Jurkat, Clone E6-1 (cell line): Measurements from ENCODE around the gene KRT81.
"Not testable (repeated sequence)": the region's sequence is repeated elsewhere in the genome, so short reads cannot be mapped to it uniquely, and the experiment has no call there.

ENCODE experiments used
- DNase-seq: peaks from one replicate; pipeline ENCODE4 v3.0.0-alpha.2; 2011; ENCODE audit warnings: low read depth, low spot score
- H3K4me3 ChIP-seq: 2 replicates; pipeline ENCODE4 v1.5.1; 2011; ENCODE audit warnings: mild to moderate bottlenecking, low read length, control low read depth, moderate library complexity

The KRT81 gene

GRCh38 chr12:52319097-52319496, 27.8 kb upstream of the KRT81 start:
- H3K4me3 ChIP-seq, result no peak overlapping the region
- peak; percentile 50 for DNase-seq

DNA sequence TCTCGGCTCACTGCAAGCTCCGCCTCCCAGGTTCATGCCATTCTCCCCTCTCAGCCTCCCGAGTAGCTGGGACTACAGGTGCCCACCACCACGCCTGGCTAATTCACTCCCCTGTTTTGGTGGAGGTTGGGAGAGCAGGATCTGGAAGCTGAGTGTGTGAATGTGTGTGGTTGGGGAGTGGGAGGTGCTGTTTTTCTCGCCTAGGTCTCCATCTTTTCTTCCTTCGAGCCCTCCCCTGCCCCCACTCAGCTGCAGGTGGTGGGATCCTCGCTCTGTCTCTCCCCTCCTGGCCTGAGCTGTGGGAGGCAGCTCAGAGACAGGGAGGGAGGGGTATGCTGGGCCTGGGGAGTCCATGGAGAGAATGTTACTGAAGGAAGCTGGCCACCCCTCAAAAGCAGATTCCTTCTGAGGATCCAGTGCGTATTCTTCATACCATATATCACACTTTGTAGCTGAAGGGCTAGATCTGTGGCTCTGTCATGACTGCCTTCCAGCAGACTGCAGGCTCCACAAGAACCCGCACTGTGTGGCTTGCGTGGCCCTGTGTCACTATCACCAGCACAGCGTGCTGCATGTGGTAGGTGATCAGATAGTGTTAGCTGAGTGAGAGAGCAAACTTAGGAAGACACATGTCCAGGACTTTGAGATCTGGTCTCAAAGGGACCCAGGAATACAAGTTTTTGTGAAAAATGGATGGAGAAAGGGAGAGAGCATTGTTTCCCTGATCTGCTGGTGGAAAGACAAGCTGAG, 27.1 kb upstream of the KRT81 start:
- no peak overlapping the region for H3K4me3 ChIP-seq
- no peak for DNase-seq

DNA sequence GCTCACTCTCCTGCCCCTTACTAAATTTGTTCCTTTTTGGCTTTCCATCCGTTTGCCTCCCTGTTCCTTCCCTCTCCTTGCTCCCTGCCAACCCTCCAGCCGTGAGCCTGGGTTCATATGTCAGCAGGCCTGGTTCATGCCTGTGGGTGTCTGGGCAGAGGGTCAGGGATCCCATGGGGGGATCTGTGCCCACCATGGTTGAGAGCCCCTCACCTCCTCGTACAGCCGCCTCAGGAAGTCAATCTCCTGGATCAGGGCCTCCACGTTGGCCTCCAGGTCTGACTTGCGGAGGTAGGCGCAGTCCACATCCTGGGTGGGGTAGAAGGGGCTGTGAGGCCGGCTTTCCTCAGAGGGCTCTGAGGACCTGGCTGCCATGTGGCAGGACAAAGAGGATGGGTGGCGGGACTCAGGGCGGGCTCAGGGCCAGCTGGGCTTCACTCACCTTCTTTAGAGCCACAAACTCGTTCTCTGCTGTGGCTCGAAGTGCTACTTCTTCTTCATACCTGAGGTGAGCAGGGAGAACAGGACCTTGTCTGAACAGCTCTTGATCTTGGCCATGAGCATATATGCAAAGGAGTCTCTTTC, 26.2 kb upstream of the KRT81 start:
- no peak for DNase-seq
- H3K4me3 ChIP-seq, result no peak overlapping the region

DNA sequence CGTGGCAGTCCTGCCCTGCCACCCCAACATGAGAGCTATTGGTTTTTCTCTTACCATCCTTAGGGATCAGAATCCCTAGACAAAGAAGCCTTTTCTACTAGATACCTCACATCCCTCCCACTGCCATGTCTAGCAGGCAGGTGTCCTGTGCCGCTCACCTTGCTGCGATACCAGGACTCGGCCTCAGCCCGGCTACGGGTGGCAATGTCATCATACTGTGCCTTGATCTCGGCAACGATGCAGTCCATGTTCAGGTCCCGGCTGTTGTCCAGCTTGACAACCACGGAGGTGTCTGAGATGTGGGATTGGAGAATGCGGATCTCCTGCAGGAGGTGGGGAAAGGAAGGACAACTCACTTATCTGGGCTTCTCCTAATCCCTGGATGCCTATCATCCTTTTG, 25.4 kb upstream of the KRT81 start:
- H3K4me3 ChIP-seq, result no peak overlapping the region
- no peak for DNase-seq

GRCh38 chr12:52316290-52316689, 25.0 kb upstream of the KRT81 start:
- DNase-seq, result no peak
- no peak overlapping the region for H3K4me3 ChIP-seq

- peak; percentile 15 for DNase-seq
- H3K4me3 ChIP-seq, result not testable (repeated sequence)
Observed at GRCh38 chr12:52315721-52316120, 24.4 kb upstream of the KRT81 start.

DNA sequence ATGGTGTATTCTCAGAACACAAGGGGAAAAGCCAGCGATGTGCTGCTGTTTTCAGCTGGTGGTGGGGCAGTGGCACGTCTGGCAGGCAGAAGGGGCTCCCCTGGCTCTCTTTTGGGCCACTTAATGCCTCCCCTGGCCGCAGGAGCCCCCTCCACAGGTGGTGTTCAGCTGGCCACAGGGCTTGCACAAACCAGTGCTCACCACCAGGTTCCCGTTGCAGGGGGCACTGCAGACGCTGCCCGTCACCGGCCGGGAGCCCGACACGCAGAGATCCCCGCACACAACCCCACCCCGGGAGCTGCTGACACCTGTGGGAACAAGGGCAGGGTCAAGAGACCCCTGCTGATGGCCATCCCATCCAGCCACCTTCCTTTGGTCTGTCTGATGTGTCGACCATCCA, 23.2 kb upstream of the KRT81 start:
- no peak overlapping the region for H3K4me3 ChIP-seq
- no peak for DNase-seq

DNA sequence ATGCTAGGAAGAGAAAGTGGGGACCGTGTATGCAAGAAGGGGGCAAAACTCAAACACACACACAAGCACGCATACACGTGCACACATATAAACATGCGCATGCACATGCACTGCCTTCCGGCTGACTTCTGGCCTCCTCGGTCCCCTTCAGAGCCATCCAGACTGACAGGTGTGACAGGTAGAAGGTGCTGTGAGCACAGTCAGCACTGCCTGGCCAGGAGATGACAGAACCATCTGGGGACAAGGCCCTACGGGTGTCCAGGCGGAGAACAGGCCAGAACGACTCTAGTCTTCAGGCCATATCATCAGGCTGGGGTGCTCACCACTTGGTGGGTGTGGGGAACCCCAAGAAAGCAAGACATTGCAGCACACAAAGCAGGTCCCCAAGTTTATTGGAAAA, 22.6 kb upstream of the KRT81 start:
- no peak overlapping the region for H3K4me3 ChIP-seq
- DNase-seq, result no peak

DNA sequence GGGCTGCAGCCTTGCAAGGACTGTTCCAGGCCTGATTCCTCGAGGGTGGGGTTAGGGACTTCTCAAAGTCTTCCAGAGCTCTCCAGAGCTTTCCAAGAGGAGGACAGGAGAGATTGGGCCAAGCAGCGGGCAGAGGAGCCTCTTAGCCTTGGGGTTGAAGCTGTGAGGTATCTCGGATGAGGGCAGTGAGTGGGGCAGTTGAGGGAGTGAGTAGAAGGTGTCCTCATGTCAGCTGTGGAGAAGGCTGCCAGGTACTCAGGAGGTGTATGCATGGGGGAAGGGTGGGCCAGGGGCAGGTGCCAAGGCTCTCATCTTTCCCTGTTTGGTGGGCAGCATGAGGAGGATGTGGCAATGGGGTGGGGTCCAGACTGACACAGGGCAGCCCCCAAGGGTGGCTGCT, 22.1 kb upstream of the KRT81 start:
- no peak for DNase-seq
- H3K4me3 ChIP-seq, result no peak overlapping the region

DNA sequence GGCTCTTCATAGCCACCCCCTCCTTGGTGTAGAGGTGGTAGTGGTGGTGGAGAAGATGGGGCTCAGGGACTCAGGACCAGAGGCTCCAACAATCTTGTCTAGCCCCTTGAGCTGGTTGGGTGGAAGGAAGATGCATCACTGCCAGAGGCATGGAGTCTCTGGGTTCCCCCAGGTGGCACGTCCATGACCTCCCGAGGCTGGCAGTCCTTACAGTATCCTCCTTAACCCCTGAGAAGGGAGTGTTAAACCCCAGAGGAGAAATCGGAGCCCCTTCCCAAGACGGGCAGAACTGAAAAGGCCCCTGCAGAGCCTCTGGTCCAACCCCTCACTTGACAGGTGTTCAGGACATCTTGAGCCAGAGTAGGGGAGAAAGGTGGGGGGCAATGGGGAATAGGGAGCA, 20.8 kb upstream of the KRT81 start:
- DNase-seq, result no peak
- no peak overlapping the region for H3K4me3 ChIP-seq

- no peak for DNase-seq
- no peak overlapping the region for H3K4me3 ChIP-seq
Observed at GRCh38 chr12:52311285-52311648, 19.9 kb upstream of the KRT81 start.

DNA sequence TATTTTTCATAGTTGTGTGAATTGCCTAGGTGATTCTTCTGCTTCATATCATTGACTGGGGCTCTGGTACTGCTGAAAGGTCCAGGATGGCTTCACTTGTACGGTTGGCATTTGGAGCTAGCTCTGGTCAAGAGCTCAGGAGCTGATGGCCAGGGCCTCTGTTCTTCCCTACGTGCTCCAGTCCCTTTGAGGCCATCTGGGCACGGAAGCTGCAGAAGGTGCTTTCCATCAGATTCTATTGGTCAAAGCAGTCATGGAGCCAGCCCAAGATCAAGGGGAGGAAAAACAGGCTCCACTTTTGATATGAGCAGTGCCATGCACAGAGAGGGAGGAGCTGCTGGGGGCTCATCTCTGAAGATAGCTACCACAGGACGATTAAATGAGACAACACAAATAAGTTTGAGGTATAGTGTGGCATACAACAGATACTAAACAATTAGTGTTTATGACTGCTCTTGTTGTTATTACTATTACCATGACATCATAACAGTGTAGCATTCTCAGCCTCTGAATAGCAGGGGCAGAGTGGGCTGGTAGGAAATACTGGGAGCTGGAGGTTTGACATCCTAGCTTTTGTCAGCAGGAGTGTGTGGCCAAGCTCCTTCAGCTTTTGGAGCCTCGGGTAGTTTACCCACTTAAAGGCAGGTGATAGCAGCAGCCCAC, 19.4 kb upstream of the KRT81 start:
- no peak for DNase-seq
- no peak overlapping the region for H3K4me3 ChIP-seq

DNA sequence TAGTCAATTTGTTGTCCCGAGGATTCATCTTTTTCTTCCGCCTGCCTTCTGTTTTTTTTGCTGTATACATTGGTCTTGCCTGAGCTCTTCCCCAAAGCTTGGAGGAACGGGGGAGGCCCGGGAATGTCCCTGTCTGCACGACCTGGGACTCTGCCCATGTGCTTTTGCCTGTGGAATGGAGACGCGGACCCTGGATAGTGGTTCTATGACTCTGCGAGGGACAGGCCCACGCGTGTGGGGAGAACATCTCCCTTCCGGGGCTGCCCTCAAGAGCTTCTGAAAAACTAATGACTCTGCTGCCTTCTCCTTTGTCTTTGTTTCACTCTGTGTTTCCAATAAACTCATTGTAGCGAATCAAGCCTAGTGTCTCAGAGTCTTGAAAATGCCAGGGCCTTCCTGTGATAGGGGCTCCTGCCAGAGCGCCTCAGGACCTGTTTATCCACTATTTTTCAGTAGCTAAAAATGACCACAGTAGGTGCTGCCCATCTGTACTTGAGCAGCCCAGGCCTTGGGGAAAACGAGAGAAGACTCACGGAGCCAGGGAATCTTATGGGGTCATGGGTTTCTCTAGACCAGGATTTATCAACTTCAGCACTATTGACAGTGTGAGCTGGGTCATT, 17.6 kb upstream of the KRT81 start:
- no peak for DNase-seq
- no peak overlapping the region for H3K4me3 ChIP-seq

DNA sequence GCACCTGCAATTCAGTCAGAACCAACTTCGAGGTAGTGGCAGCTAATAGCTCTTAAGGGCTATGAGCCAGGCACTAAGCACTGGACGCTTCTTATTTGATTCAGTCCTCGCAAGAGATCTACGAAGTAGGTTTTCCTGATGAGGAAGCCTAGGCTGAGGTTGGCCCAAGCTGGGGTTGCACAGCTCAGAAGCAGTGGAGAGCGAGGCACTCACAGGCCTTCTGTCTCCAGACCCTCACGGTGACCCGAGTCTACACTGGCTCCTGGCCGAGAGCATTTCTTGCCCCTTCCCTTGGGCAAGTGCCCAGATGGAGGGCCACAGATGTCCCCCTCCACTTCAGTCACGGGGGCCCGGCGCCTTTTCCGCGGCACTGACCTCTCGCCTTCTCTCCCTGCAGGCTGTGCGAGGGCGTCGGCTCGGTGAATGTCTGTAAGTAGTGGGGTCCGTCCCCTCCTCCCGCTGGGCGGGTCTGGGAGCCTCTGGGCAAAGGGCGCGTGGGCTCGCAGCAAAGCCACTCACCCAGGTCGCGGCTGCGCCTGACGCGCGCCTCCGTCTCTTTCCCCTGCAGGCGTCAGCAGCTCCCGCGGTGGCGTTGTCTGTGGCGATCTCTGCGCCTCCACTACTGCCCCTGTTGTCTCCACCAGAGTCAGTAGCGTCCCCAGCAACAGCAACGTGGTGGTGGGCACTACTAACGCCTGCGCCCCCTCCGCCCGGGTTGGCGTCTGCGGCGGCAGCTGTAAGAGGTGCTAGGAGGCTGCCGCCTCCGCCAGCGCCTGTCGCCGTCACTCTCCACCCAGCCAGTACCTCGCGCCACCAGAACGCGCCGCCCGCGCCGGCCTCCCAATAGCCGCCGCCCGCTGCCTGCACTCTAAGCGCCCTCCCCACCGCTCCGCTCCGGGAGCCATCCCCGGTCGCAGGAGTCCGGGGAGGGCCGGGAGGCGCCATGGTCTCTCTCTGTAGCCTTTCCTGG, 16.8 kb upstream of the KRT81 start:
- no peak for DNase-seq
- H3K4me3 ChIP-seq, result peak overlapping the region; percentile 18

- no peak overlapping the region for H3K4me3 ChIP-seq
- DNase-seq, result no peak
Observed at GRCh38 chr12:52306731-52307130, 15.4 kb upstream of the KRT81 start.

- no peak overlapping the region for H3K4me3 ChIP-seq
- DNase-seq, result no peak
Observed at GRCh38 chr12:52305921-52306705, 14.8 kb upstream of the KRT81 start.

DNA sequence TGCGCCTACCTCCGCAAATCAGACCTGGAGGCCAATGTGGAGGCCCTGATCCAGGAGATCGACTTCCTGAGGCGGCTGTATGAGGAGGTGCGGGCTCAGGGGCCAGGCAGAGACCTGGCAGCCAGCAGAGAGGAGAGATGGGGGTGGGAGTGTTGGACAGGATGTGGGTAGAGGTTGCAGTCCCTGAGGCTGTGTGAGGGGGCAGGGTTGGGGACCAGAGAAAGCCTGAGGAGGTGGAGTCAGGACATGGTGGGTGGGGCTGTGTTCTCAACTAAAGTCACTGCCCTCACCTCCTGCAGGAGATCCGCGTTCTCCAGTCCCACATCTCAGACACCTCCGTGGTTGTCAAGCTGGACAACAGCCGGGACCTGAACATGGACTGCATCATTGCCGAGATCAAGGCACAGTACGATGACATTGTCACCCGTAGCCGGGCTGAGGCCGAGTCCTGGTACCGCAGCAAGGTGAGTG, 13.6 kb upstream of the KRT81 start:
- not testable (repeated sequence) for H3K4me3 ChIP-seq, DNase-seq

DNA sequence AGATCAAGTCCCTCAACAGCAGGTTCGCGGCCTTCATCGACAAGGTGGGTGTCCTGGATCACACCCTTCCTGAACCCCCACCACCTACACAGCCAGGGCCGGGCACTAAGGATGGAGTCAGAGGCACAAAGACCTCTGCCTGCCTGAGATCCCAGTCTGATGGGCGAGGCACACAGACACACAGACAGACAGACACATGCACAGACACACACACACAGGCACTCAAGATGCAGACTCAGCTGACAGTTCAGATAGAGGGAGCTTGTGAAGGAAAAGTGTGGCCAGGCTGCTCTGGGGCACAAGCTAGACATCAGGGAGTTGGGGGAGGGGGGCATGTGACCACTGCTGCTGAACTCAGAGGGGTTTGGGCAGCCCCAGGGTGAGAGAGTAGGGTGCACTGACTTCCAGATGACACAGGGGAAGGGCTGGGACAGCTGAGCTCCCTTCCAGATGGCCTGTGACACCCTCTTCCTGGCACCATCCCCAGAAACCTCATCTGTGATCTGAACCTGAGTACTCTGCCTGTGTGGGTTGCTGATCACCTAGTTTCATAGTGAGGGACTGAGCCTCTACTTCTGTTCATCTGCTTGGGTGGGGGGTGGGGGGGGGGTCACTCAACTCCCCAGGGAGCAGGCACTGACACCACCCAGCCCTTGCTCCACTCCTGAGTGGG, 11.0 kb upstream of the KRT81 start:
- DNase-seq, H3K4me3 ChIP-seq: not testable (repeated sequence)
